ENCODE measurements around the gene MAP3K2. TPM values are rescaled to one million over a fixed set of nuclear protein-coding genes. Genes with fewer than 3 reads are reported as not detected.

The MAP3K2 gene
- total RNA-seq, 4 donors from 2014 or later = 58.9 to 68.5 (median 63.0) TPM

- no peak for DNase-seq (ENCODE audit: low spot score in 2 of 2)
- TF ChIP-seq CTCF (IDR thresholded peaks at IDR 0.05) (no peak), POLR2A (IDR thresholded peaks at IDR 0.05) (no peak)
- WGBS, 2 donors = 71 to 81% methylated on average over 10 of the region's 10 CpGs
- intact Hi-C loops (cut with DNase I; ENCODE audit: low total_unique reads) = no loop called here
- no peak overlapping the region for H3K4me3 ChIP-seq (ENCODE audit: low read depth, poor library complexity, severe bottlenecking)
These were observed 25.6 kb downstream of the MAP3K2 start for GRCh38 chr2:127361929-127362885.

GRCh38 chr2:127360242-127360641 is 27.5 kb downstream of the MAP3K2 start:
- no peak for DNase-seq (ENCODE audit: low spot score in 2 of 2)
- WGBS, 2 donors = 69 to 84% methylated on average over 2 of the region's 2 CpGs
- intact Hi-C loops (cut with DNase I; ENCODE audit: low total_unique reads) = no loop called here
- no peak overlapping the region for H3K4me3 ChIP-seq (ENCODE audit: low read depth, poor library complexity, severe bottlenecking)
- TF ChIP-seq CTCF (IDR thresholded peaks at IDR 0.05) = no peak

GRCh38 chr2:127359520-127359919 is 28.3 kb downstream of the MAP3K2 start:
- WGBS, 2 donors = 56 to 65% methylated on average over 5 of the region's 5 CpGs
- no peak for DNase-seq (ENCODE audit: low spot score in 2 of 2)
- TF ChIP-seq POLR2A (IDR thresholded peaks at IDR 0.05) (no peak), CTCF (IDR thresholded peaks at IDR 0.05) (no peak)
- H3K4me3 ChIP-seq (ENCODE audit: low read depth, poor library complexity, severe bottlenecking) = no peak overlapping the region
- intact Hi-C loops (cut with DNase I; ENCODE audit: low total_unique reads) = no loop called here

- 96 to 97% methylated on average over 2 of the region's 2 CpGs for WGBS, 2 donors
- intact Hi-C loops (cut with DNase I; ENCODE audit: low total_unique reads) = no loop called here
- TF ChIP-seq CTCF (IDR thresholded peaks at IDR 0.05) = no peak
- no peak for TF ChIP-seq POLR2A (IDR thresholded peaks at IDR 0.05)
- H3K4me3 ChIP-seq (ENCODE audit: low read depth, poor library complexity, severe bottlenecking) = no peak overlapping the region
- DNase-seq (ENCODE audit: low spot score in 2 of 2) = no peak
These were observed 28.8 kb downstream of the MAP3K2 start for GRCh38 chr2:127358971-127359370.

GRCh38 chr2:127358044-127358443 is 29.7 kb downstream of the MAP3K2 start:
- WGBS, 2 donors = 89 to 90% methylated on average over 3 of the region's 3 CpGs
- DNase-seq (ENCODE audit: low spot score in 2 of 2) = no peak
- H3K4me3 ChIP-seq (ENCODE audit: low read depth, poor library complexity, severe bottlenecking) = no peak overlapping the region
- TF ChIP-seq POLR2A (IDR thresholded peaks at IDR 0.05) = no peak
- TF ChIP-seq CTCF (IDR thresholded peaks at IDR 0.05) = no peak
- intact Hi-C loops (cut with DNase I; ENCODE audit: low total_unique reads) = no loop called here
